Measurements from ENCODE around the gene PRSS35.
"Not testable (repeated sequence)": the region's sequence is repeated elsewhere in the genome, so short reads cannot be mapped to it uniquely, and the experiment has no call there.

The PRSS35 gene

DNA sequence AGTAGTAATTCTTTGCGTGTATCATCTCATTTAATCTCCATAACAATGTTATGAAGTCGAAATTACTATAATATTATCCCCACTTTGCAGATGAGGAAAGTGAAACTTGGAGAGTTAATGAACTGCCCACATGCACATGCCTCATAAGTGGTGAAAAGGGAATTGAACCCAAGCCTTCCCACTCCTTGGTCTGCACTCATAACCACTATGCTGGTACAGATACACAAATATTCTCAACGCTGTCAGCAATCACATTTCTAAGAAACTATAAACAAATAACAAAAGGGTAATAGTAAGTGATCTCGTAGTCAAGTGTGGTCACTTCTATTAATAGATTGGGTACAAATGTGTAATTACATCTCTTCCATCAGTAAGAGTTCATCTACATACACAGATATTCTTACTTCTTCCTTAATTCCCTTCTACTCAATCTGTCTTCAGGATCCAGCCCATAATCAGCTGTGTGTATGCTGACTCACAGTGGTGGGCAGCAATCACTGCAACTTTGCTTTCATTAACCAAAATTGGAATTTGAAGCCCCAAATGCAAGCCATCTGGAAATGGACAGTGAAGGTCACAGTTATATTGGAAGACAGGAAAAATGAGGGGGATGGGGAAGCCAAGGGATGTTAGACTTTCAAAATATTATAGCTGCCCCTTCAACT, 6.6 kb downstream of the PRSS35 start:
- no peak for DNase-seq

DNA sequence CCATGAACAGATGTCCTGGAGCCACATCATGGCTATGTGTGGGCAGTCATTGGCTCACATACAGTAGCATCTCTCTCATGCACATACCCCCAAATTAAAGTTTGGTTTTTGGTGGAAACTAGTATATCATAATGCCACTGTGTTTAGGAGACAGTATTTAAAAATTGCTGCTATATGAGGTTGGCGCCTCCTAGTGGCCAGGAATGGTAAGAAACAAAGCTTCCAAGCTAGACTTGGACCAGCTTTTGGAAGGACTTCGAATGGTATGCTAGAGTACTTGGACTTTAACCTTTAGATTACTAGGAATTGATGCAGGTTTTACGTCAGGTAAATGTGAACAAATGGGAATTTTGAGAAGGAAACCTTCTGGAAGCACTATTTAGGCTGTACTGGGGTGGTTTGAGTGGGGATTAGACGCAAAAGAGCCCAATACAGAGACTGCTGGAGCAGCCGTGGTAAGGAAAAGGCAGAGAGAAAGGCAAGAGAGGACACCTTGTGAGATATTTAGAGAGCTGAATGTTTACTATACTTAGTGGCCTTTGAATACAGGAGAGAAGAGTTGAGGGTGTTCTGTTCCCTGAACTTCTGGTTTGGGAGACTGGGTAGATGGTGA, 23.8 kb downstream of the PRSS35 start:
- DNase-seq: peak; percentile 42

DNA sequence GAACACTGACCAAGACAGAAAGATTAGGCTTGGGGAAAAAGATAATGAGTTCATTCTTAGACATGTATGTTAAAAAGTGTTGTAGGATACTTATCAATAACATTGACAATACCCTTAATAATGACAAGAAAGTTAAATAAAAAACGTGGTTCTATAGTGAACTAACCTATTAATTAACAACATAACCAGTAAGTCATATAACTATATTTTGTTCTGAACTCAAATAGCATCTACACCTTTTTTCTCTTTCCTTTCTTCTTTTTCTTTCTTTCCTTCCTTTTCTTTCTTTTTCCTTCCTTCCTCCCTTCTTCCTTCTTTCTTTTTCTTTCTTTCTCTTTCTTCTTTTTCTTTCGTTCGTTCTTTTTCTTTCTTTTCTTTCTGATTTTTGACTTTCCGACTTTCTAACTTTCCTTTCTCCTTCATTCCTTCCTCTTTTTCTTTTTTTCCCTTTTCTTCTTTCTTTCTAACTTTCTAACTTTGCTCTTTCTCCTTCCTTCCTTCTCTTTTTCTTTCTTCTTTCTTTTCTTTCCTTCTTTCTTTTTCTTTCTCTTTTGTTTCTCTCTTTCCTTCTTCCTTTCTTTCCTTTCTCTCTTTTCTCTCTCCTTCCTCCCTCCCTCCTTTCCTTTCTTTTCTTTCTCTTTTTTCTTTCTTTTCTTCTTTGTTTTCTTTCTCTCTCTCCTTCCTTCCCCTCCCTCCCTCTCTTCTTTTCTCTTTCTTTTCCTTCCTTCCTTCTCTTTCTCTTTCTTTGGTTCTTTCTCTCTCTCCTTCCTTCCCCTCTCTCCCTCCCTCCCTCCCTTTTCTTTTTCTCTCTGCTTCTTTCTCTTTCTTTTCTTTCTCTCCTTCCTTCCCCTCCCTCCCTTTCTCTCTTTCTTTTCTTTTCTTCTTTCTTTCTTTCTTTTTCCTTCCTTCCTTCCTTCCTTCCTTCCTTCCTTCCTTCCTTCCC, 24.6 kb downstream of the PRSS35 start:
- DNase-seq: no peak

DNA sequence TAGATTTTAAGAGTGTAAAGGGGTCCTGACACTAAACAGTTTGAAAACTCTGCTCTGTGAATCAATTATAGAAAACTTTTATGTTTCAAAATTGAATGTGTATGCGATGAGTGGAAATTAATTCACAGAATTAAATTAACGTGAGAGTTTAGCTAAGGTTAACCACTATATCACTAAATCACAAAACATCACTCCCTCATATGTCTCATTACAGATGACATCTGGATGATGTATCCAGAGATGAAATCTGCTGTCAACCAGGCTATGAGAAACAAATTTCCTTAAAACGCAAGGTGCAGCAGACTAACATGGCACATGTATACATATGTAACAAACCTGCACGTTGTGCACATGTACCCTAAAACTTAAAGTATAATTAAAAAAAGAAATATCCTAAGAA, 27.3 kb downstream of the PRSS35 start:
- DNase-seq: no peak

DNA sequence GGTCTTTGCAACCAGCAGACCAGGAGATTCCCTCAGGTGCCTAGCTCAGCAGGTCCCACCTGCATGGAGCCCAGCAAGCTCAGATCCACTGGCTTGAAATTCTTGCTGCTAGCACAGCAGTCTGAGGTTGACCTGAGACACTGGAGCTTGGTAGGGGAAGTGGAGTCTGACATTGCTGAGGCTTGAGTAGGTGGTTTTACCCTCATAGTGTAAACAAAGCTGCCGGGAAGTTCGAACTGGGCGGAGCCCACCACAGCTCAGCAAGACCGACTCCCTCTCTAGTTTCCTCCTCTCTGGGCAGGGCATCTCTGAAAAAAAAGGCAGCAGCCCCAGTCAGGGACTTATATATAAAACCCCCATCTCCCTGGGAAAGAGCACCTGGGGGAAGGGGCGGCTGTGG, 34.3 kb downstream of the PRSS35 start:
- peak; percentile 25 for DNase-seq

DNA sequence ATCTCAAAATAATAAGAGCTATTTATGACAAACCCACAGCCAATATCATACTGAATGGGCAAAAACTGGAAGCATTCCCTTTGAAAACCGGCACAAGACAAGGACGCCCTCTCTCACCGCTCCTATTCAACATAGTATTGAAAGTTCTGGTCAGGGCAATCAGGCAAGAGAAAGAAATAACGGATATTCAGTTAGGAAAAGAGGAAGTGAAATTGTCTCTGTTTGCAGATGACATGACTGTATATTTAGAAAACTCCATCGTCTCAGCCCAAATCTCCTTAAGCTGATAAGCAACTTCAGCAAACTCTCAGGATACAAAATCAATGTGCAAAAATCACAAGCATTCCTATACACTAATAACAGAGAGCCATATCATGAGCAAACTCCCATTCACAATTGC, 38.1 kb downstream of the PRSS35 start:
- not testable (repeated sequence) for DNase-seq

DNA sequence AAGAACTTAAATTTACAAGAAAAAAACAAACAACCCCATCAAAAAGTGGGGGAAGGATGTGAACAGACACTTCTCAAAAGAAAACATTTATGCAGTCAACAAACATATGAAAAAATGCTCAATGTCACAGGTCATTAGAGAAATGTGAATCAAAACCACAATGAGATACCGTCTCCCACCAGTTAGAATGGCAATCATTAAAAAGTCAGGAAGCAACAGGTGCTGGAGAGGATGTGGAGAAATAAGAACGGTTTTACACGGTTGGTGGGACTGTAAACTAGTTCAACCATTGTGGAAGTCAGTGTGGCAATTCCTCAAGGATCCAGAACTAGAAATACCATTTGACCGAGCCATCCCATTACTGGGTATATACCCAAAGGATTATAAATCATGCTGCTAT, 39.4 kb downstream of the PRSS35 start:
- not testable (repeated sequence) for DNase-seq

DNA sequence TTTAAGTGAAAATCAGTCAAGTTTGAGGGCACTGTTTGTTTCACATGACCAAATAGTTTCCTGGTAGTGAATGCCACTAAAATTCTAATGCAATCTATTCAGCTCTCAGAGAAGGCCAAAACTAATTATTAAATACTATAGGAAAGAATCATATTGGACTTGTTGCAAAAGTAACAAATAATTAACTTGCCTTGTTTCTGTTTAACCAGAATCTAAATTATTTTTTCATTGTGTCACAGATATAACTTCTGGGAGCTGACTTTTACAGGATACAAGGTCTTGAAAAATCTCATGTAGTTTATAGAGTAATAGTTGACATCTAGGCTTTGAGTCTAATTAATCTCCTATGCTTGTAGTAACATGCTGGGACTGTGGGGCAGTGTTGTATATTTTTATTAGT, 44.5 kb downstream of the PRSS35 start:
- DNase-seq: no peak

DNA sequence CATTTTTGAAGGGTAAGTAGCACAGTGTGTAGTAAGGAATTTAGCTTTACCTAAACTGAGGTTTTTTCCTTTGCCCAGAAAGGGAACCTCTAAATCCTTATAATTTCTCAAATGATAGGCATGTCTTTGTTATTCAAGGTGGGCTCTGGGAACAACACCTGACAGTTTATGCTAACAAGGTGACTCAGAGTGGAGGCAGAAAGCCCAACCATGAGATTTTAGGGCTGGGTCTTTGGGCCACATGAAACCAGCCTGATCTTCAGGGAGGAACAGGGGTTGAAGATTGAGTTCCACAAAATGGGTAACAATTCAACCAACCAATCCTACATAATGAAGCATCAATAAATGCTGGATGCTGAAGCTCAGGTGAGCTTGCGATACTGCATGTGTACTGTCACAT, 46.6 kb downstream of the PRSS35 start:
- DNase-seq: no peak

DNA sequence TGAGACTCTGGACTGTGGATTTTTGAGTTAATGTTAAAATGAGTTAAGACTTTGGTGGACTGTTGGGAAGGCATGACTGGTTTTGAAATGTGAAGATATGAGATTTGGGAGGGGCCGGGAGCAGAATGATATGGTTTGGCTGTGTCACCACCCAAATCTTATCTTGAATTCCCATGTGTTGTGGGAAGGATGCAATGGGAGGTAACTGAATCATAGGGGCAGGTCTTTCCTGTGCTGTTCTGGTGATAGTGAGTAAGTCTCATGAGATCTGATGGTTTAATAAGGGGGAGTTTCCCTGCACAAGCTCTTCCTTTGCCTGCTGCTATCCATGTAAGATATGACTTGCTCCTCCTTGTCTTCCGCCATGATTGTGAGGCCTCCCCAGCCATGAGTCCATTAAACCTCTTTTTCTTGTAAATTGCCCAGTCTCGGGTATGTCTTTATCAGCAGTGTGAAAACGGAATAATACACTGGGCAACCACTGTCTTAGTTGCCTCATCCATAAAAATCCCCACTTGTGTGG, 59.4 kb downstream of the PRSS35 start:
- DNase-seq: not testable (repeated sequence)

DNA sequence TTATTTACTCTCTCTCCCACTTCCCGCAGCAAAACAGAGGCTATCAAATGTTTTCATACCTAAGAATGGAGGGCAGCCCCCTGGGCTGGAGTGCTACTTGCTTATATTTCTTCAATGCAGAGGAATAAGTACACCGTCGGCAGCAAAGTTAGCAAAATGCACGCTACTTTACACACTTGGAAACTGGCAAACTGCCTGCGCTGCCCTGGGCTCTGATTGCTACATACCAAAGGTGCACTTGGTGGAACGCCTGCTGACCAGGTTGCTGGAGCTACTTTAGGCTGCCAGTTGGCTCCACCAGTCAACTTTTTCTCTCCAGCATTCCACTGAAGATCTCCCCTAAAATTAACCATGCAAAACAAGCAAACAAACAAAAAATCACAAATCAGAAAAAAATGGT, 62.4 kb downstream of the PRSS35 start:
- DNase-seq: no peak

Measured in CD4-positive, alpha-beta T cell treated with Interleukin-10 for 1 hour (primary cell).